Measurements from ENCODE around the gene HECW1. TPM values are rescaled to one million over a fixed set of nuclear protein-coding genes. Genes with fewer than 3 reads are reported as not detected.

The HECW1 gene
- polyA plus RNA-seq, 1 donor (not counting 4 experiments of a cell fraction or from before 2014, with no cell fraction given), result not detected

DNA sequence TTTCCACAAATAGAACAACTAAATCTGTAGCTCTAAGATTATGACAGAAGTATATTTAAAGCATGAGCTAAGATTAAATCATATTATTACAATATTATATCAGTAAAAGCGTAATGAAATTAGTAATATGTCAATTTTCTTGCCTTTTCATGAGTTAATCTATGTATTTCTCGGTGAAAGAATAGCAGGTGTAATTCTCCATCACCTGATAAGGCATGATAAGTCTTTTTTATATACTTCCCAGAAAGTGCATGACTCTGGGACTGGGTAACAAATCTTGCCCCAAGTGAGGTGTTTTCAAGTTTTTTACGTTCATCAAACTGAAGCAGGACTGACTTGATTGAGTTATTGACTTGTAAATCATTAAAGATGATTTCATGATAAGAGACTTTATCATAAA is 100.5 kb downstream of the HECW1 start:
- Histone ChIP-seq H3K36me3 (ENCODE audit: control insufficient read depth in 2 of 2, extremely low read depth in 1 of 2, insufficient read depth in 2 of 2, low read length in 2 of 2) (no peaks in the 10 kb centered on the region), H3K27me3 (ENCODE audit: control insufficient read depth, extremely low read depth, insufficient read depth, low read length) (peaks cover 7% of the 10 kb centered on the region), H3K79me2 (ENCODE audit: control insufficient read depth, insufficient read depth, low read length) (no peaks in the 10 kb centered on the region), H3K4me2 (ENCODE audit: control insufficient read depth, extremely low read depth, insufficient read depth, low read depth, low read length) (no peak overlapping the region), H3K4me1 (ENCODE audit: control insufficient read depth, extremely low read depth, insufficient read depth, low read length) (no peaks in the 10 kb centered on the region), H3K4me3 (ENCODE audit: control insufficient read depth in 2 of 3, extremely low read depth in 1 of 3, insufficient read depth in 2 of 3, low read depth in 1 of 3, low read length in 3 of 3) (no peak overlapping the region), H3K9me3 (ENCODE audit: control insufficient read depth, low read depth, low read length) (no peaks in the 10 kb centered on the region), H4K20me1 (ENCODE audit: control insufficient read depth, extremely low read depth, insufficient read depth, low read length) (no peaks in the 10 kb centered on the region), H2AFZ (ENCODE audit: control insufficient read depth, low read length) (no peak overlapping the region), H3K9me1 (ENCODE audit: control insufficient read depth, extremely low read depth, insufficient read depth, low read length) (no peaks in the 10 kb centered on the region), H3K9ac (ENCODE audit: control insufficient read depth, extremely low read depth, insufficient read depth, low read length) (no peak overlapping the region), H3K27ac (ENCODE audit: control insufficient read depth, insufficient read depth, low read length) (no peak overlapping the region)
- no peak for FAIRE-seq
- dilution Hi-C loops (cut with MboI; ENCODE audit: extremely low pct_ligation_motif_present, low sequenced_read_pairs), result no loop called here
- no peak for DNase-seq (ENCODE audit: low read depth, low spot score)
- no peak for TF ChIP-seq EZH2 (IDR thresholded peaks at IDR 0.05; ENCODE audit: low read length)
- TF ChIP-seq, protein P1, sequence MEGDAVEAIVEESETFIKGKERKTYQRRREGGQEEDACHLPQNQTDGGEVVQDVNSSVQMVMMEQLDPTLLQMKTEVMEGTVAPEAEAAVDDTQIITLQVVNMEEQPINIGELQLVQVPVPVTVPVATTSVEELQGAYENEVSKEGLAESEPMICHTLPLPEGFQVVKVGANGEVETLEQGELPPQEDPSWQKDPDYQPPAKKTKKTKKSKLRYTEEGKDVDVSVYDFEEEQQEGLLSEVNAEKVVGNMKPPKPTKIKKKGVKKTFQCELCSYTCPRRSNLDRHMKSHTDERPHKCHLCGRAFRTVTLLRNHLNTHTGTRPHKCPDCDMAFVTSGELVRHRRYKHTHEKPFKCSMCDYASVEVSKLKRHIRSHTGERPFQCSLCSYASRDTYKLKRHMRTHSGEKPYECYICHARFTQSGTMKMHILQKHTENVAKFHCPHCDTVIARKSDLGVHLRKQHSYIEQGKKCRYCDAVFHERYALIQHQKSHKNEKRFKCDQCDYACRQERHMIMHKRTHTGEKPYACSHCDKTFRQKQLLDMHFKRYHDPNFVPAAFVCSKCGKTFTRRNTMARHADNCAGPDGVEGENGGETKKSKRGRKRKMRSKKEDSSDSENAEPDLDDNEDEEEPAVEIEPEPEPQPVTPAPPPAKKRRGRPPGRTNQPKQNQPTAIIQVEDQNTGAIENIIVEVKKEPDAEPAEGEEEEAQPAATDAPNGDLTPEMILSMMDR (optimal IDR thresholded peaks at IDR 0.05 in 1 of 3, IDR thresholded peaks at IDR 0.05 in 1 of 3, conservative IDR thresholded peaks at IDR 0.05 in 1 of 3; ENCODE audit: extremely low read depth in 1 of 3, insufficient read depth in 2 of 3, low read length in 3 of 3), result no peak

DNA sequence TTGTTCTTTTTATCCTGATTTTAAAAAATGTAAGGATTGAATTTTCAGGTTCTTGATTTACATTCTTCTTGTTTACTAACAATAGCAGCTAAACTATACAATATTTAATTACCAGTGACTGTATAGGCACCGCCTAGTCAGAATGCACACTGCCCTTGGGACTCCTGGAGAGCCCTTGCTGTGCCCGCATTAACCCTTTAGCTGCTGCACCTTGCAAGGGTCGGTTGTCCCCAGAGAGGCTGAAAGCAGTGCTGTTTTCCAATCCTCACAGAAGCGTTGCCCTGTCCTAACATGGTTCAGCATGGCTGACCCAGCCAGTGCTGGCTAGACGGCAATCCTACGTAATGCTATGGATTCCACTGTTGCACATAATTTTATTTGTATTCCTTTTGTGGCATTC is 102.6 kb downstream of the HECW1 start:
- Histone ChIP-seq H3K27ac (ENCODE audit: control insufficient read depth, insufficient read depth, low read length) (no peak overlapping the region), H3K79me2 (ENCODE audit: control insufficient read depth, insufficient read depth, low read length) (no peaks in the 10 kb centered on the region), H3K27me3 (ENCODE audit: control insufficient read depth, extremely low read depth, insufficient read depth, low read length) (peaks cover 7% of the 10 kb centered on the region), H3K9ac (ENCODE audit: control insufficient read depth, extremely low read depth, insufficient read depth, low read length) (no peak overlapping the region), H3K4me2 (ENCODE audit: control insufficient read depth, extremely low read depth, insufficient read depth, low read depth, low read length) (no peak overlapping the region), H2AFZ (ENCODE audit: control insufficient read depth, low read length) (no peak overlapping the region), H3K4me3 (ENCODE audit: control insufficient read depth in 2 of 3, extremely low read depth in 1 of 3, insufficient read depth in 2 of 3, low read depth in 1 of 3, low read length in 3 of 3) (no peak overlapping the region), H3K36me3 (ENCODE audit: control insufficient read depth in 2 of 2, extremely low read depth in 1 of 2, insufficient read depth in 2 of 2, low read length in 2 of 2) (no peaks in the 10 kb centered on the region), H3K9me1 (ENCODE audit: control insufficient read depth, extremely low read depth, insufficient read depth, low read length) (no peaks in the 10 kb centered on the region), H3K9me3 (ENCODE audit: control insufficient read depth, low read depth, low read length) (no peaks in the 10 kb centered on the region), H3K4me1 (ENCODE audit: control insufficient read depth, extremely low read depth, insufficient read depth, low read length) (no peaks in the 10 kb centered on the region), H4K20me1 (ENCODE audit: control insufficient read depth, extremely low read depth, insufficient read depth, low read length) (no peaks in the 10 kb centered on the region)
- dilution Hi-C loops (cut with MboI; ENCODE audit: extremely low pct_ligation_motif_present, low sequenced_read_pairs), result no loop called here
- TF ChIP-seq, protein P1 (optimal IDR thresholded peaks at IDR 0.05 in 1 of 3, IDR thresholded peaks at IDR 0.05 in 1 of 3, conservative IDR thresholded peaks at IDR 0.05 in 1 of 3; ENCODE audit: extremely low read depth in 1 of 3, insufficient read depth in 2 of 3, low read length in 3 of 3), result no peak
- no peak for TF ChIP-seq EZH2 (IDR thresholded peaks at IDR 0.05; ENCODE audit: low read length)
- DNase-seq (ENCODE audit: low read depth, low spot score), result no peak
- FAIRE-seq, result no peak

Measured in keratinocyte (primary cell).